Endothelial cell of umbilical vein (primary cell): ENCODE data around the gene RAB11FIP2. TPM values are rescaled to one million over a fixed set of nuclear protein-coding genes. Genes with fewer than 3 reads are reported as not detected.

Experiments used
- BruUV-seq: library from RNA; stranded (reverse); fragments of 400-500 nt; replicated peaks from 2 replicates; lab custom pipeline; 2021; lab: Mats Ljungman, UMichigan
- CTCF ChIA-PET: fragments of 300-600, 350-600 bp; sonication (Branson Sonifier 250); formaldehyde crosslinking; loops from one replicate; lab custom pipeline; 2021; ENCODE audit warnings: antibody characterized with exemption, inconsistent platforms; lab: Charles Lee
- POLR2A ChIA-PET: fragments of 300-600, 350-600 bp; sonication (Branson Sonifier 250); formaldehyde crosslinking; loops from one replicate; lab custom pipeline; 2021; ENCODE audit warnings: antibody characterized with exemption, inconsistent platforms; lab: Charles Lee
- DNase-seq: peaks from one replicate; pipeline ENCODE4 v3.0.0-alpha.2; 2011; ENCODE audit warnings: low read depth, low spot score
- FAIRE-seq: peaks from 2 replicates; lab custom pipeline; 2011; peaks lifted over from hg19 to GRCh38; lab: Jason Lieb, UNC
- H2AFZ ChIP-seq: 2 replicates; pipeline ENCODE4 v1.6.0; 2012; ENCODE audit warnings: low read depth, low read length, control low read depth, inconsistent platforms
- H3K27ac ChIP-seq: 2 replicates; pipeline ENCODE4 v1.5.1; 2011; ENCODE audit warnings: low read depth, mild to moderate bottlenecking, control low read depth, low read length, moderate library complexity; ENCODE audit not compliant: insufficient read depth
- H3K27me3 ChIP-seq, 2 experiments: 2 replicates each; pipeline versions ENCODE4 v1.6.0 to v1.6.1; 2011; ENCODE audit warnings: low read length in 2 of 2, mixed read lengths in 1 of 2; ENCODE audit not compliant: control insufficient read depth in 2 of 2, insufficient read depth in 2 of 2
- H3K36me3 ChIP-seq, 2 experiments: 2 replicates in 1 of 2; 3 replicates in 1 of 2; pipeline ENCODE4 v1.5.1; 2011; ENCODE audit warnings: low read length in 2 of 2, mild to moderate bottlenecking in 1 of 2, moderate library complexity in 1 of 2; ENCODE audit not compliant: control insufficient read depth in 2 of 2, insufficient read depth in 2 of 2; ENCODE audit errors: extremely low read depth in 1 of 2
- H3K4me1 ChIP-seq: 3 replicates; pipeline ENCODE4 v1.5.1; 2011; ENCODE audit warnings: mild to moderate bottlenecking, low read length; ENCODE audit not compliant: control insufficient read depth, insufficient read depth; ENCODE audit errors: extremely low read depth
- H3K4me2 ChIP-seq: 2 replicates; pipeline ENCODE4 v1.6.1; 2011; ENCODE audit warnings: low read length, control low read depth, mixed read lengths; ENCODE audit not compliant: insufficient read depth
- H3K4me3 ChIP-seq, 3 experiments: fragments of 200-600 bp in 1 of 3; sonication (generic), shearing (Covaris generic) in 1 of 3; replicated peaks in 1 of 3; 2 replicates each; pipeline ENCODE4 v1.5.1; 2011 to 2016; ENCODE audit warnings: control low read depth in 3 of 3, low read length in 3 of 3, mild to moderate bottlenecking in 2 of 3, inconsistent platforms in 1 of 3, low read depth in 1 of 3, moderate library complexity in 1 of 3; ENCODE audit not compliant: insufficient read depth in 1 of 3
- H3K79me2 ChIP-seq: 2 replicates; pipeline ENCODE4 v1.6.0; 2012; ENCODE audit warnings: low read length, inconsistent platforms; ENCODE audit not compliant: control insufficient read depth, insufficient read depth
- H3K9ac ChIP-seq: replicated peaks from 2 replicates; pipeline ENCODE3; 2011; ENCODE audit warnings: low read length, control low read depth; ENCODE audit not compliant: insufficient read depth; ENCODE audit errors: extremely low read depth
- H3K9me1 ChIP-seq: replicated peaks from 3 replicates; pipeline ENCODE4 v1.6.0; 2011; ENCODE audit warnings: mild to moderate bottlenecking, low read length; ENCODE audit not compliant: control insufficient read depth, insufficient read depth; ENCODE audit errors: extremely low read depth
- H3K9me3 ChIP-seq: replicated peaks from 2 replicates; pipeline ENCODE4 v1.5.1; 2012; ENCODE audit warnings: low read length, inconsistent platforms; ENCODE audit not compliant: control insufficient read depth, insufficient read depth
- H4K20me1 ChIP-seq: replicated peaks from 2 replicates; pipeline ENCODE3; 2011; ENCODE audit warnings: mild to moderate bottlenecking, low read length; ENCODE audit not compliant: control insufficient read depth, insufficient read depth; ENCODE audit errors: extremely low read depth
- EZH2 ChIP-seq: IDR thresholded peaks from 2 replicates; pipeline ENCODE4 v1.6.1; 2012; ENCODE audit warnings: borderline replicate concordance, low read depth, mild to moderate bottlenecking, moderate library complexity, low read length, inconsistent platforms; ENCODE audit not compliant: severe bottlenecking
- FOS ChIP-seq: IDR thresholded peaks from 2 replicates; pipeline ENCODE4 v1.6.1; 2011; ENCODE audit warnings: mild to moderate bottlenecking, low read length, moderate library complexity, borderline replicate concordance; ENCODE audit not compliant: insufficient read depth
- GATA2 ChIP-seq: IDR thresholded peaks from 2 replicates; pipeline ENCODE4 v1.7.0; 2011; ENCODE audit warnings: low read depth, mild to moderate bottlenecking, moderate library complexity, mixed read lengths, low read length; ENCODE audit not compliant: insufficient read length, insufficient read depth
- JUN ChIP-seq: IDR thresholded peaks from 2 replicates; pipeline ENCODE4 v1.6.1; 2011; ENCODE audit warnings: borderline replicate concordance, low read depth; ENCODE audit not compliant: insufficient read length, insufficient read depth
- MYC ChIP-seq: IDR thresholded peaks from one replicate; pipeline ENCODE4 v1.6.1; 2011; ENCODE audit warnings: mild to moderate bottlenecking, low read depth, low read length
- POLR2A ChIP-seq: IDR thresholded peaks from 2 replicates; pipeline ENCODE4 v1.6.1; 2012; ENCODE audit warnings: low read depth, mild to moderate bottlenecking, control low read depth, low read length
- POLR2AphosphoS5 ChIP-seq: IDR thresholded peaks from 2 replicates; pipeline ENCODE4 v1.6.1; 2012; ENCODE audit warnings: low read depth, mild to moderate bottlenecking, control low read depth, low read length, moderate library complexity; ENCODE audit not compliant: insufficient read depth
- dilution Hi-C: fragments of 300-500 bp; cut with MboI; formaldehyde crosslinking; loops from one replicate; pipeline ENCODE4 v1.15.0; 2019; ENCODE audit warnings: low sequenced_read_pairs; ENCODE audit not compliant: extremely low pct_ligation_motif_present
- intact Hi-C: fragments of 100-400 bp; cut with micrococcal nuclease; formaldehyde crosslinking; loops from one replicate; pipeline ENCODE4 v1.10.0; 2022
- polyA plus RNA-seq, 4 experiments: library from polyadenylated mRNA; depleted of rRNA in 3 of 4; stranded (reverse) in 3 of 4; unstranded in 1 of 4; fragments of >200 nt; gene quantifications; 2 replicates each; pipeline versions ENCODE4 v1.2.1 to v1.2.3, GENCODE V29; 2011 to 2012; ENCODE audit warnings: missing spikeins in 1 of 4
- total RNA-seq: library from RNA; stranded (reverse); gene quantifications from 2 replicates; pipeline ENCODE4 v1.2.3, GENCODE V29; 2021
- TF ChIP-seq, protein P1 (sequence below), 2 donors: IDR thresholded peaks; 1 replicate in 1 of 2; 2 replicates in 1 of 2; pipeline ENCODE4 v1.5.1; 2011; ENCODE audit warnings: low read length in 2 of 2, mild to moderate bottlenecking in 2 of 2, moderate library complexity in 2 of 2, control low read depth in 1 of 2, inconsistent platforms in 1 of 2, low read depth in 1 of 2; ENCODE audit not compliant: insufficient read depth in 1 of 2; ENCODE audit errors: extremely low read depth in 1 of 2
- TF ChIP-seq, protein P2 (sequence below): IDR thresholded peaks from 2 replicates; pipeline ENCODE4 v1.6.1; 2011; ENCODE audit not compliant: insufficient read depth, insufficient read length

The RAB11FIP2 gene
- total and polyA plus RNA-seq, 2 donors (not counting 3 experiments of a cell fraction or from before 2014, with no cell fraction given) = 1.9 to 8.6 TPM

DNA sequence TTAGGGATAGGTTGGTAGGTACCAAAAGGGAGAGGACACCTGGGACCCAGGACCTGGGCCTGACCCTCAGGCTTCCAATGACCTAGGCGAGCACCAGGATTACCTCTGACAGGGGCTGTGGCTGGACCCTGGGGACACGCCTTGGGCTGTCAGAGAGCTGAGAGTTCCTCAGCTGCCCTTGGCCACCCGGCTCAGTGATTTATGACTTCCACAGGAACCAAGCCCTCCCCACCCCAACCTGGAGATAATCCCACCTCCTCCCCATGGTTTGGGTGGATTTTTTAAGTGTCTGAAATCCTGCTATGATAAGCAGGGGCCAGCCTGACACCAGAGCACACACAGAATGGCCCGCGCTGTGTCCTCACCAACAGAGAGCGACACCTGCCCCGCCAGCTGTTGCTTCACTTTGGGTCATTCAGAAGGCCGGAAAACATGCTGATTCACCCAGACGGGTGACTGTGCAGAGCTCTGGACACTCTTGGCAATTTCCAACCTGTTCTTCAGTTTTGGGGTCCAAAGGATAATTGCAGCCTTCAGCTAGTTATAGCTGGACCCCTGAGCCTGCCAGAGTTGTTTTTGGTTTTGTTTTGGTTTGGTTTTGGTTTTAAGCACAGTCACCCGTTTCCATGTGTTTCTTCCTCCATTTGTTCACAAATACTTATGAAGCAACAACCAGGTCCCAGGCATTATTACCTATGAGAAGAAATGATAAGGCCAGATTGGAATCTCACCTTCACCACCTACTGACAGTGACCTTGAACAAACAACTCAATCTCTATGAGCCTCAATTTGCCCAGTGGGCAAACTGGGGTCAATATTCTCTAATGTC lies 78.2 kb downstream of the RAB11FIP2 start:
- Histone ChIP-seq H3K9me3 (no peaks in the 10 kb centered on the region), H3K9me1 (no peaks in the 10 kb centered on the region), H3K27ac (no peak overlapping the region), H3K9ac (no peak overlapping the region), H3K79me2 (no peaks in the 10 kb centered on the region), H3K4me1 (no peaks in the 10 kb centered on the region), H4K20me1 (no peaks in the 10 kb centered on the region), H2AFZ (no peak overlapping the region), H3K27me3 (no peaks in the 10 kb centered on the region), H3K4me2 (no peak overlapping the region), H3K4me3 (no peak overlapping the region), H3K36me3 (no peaks in the 10 kb centered on the region)
- DNase-seq (no peak), FAIRE-seq (no peak)
- no peak for TF ChIP-seq JUN
- TF ChIP-seq MYC = no peak
- no peak for TF ChIP-seq POLR2AphosphoS5
- TF ChIP-seq GATA2 = no peak
- TF ChIP-seq FOS = no peak
- no peak for TF ChIP-seq POLR2A
- no peak for TF ChIP-seq EZH2
- TF ChIP-seq, protein P1, sequence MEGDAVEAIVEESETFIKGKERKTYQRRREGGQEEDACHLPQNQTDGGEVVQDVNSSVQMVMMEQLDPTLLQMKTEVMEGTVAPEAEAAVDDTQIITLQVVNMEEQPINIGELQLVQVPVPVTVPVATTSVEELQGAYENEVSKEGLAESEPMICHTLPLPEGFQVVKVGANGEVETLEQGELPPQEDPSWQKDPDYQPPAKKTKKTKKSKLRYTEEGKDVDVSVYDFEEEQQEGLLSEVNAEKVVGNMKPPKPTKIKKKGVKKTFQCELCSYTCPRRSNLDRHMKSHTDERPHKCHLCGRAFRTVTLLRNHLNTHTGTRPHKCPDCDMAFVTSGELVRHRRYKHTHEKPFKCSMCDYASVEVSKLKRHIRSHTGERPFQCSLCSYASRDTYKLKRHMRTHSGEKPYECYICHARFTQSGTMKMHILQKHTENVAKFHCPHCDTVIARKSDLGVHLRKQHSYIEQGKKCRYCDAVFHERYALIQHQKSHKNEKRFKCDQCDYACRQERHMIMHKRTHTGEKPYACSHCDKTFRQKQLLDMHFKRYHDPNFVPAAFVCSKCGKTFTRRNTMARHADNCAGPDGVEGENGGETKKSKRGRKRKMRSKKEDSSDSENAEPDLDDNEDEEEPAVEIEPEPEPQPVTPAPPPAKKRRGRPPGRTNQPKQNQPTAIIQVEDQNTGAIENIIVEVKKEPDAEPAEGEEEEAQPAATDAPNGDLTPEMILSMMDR (IDR thresholded peaks at IDR 0.05; ENCODE audit: extremely low read depth in 1 of 2, insufficient read depth in 1 of 2, low read depth in 1 of 2, low read length in 2 of 2) = no peak
- TF ChIP-seq, protein P2, sequence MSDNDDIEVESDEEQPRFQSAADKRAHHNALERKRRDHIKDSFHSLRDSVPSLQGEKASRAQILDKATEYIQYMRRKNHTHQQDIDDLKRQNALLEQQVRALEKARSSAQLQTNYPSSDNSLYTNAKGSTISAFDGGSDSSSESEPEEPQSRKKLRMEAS = no peak
- intact Hi-C loops = no loop called here
- dilution Hi-C loops = no loop called here
- POLR2A ChIA-PET = no interaction called here
- CTCF ChIA-PET = no interaction called here
- no TSS peak for BruUV-seq
